ENCODE data around the gene COG6.

DNA sequence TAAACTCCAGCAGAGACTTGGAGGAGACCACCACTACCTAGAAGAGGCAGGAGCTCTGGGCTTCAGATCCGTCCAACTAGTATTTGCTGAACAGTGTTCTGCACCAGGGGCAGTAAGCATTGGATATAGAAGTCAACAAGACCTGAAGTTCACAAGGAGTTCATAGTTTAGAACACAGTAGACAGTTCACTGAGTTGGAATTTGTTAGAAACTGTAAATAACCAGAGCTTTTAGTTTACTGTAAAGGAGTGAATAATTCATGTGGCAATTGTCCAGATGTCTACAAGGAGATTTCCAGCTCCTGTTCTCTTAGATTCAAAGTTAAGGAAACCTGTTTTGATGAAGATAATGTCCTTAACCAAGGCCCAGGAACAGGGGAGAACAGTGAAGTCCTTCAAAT is 128.9 kb downstream of the COG6 start:
- TF ChIP-seq FOXA1 (IDR thresholded peaks at IDR 0.05) = no peak
- no peak for TF ChIP-seq SP1 (IDR thresholded peaks at IDR 0.05)
- TF ChIP-seq TARDBP (IDR thresholded peaks at IDR 0.05) = no peak
- no peak for TF ChIP-seq SUZ12 (IDR thresholded peaks at IDR 0.05)
- TF ChIP-seq FOXM1 (IDR thresholded peaks at IDR 0.05; ENCODE audit: borderline replicate concordance) = no peak
- TF ChIP-seq BHLHE40 (IDR thresholded peaks at IDR 0.05; ENCODE audit: borderline replicate concordance) = no peak
- no peak for TF ChIP-seq ELF4 (IDR thresholded peaks at IDR 0.05)
- no peak for TF ChIP-seq ARNT (IDR thresholded peaks at IDR 0.05)
- TF ChIP-seq LEF1 (IDR thresholded peaks at IDR 0.05; ENCODE audit: borderline replicate concordance) = no peak
- TF ChIP-seq CTBP1 (IDR thresholded peaks at IDR 0.05; ENCODE audit: borderline replicate concordance) = no peak
- TF ChIP-seq, protein P1, sequence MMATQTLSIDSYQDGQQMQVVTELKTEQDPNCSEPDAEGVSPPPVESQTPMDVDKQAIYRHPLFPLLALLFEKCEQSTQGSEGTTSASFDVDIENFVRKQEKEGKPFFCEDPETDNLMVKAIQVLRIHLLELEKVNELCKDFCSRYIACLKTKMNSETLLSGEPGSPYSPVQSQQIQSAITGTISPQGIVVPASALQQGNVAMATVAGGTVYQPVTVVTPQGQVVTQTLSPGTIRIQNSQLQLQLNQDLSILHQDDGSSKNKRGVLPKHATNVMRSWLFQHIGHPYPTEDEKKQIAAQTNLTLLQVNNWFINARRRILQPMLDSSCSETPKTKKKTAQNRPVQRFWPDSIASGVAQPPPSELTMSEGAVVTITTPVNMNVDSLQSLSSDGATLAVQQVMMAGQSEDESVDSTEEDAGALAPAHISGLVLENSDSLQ (IDR thresholded peaks at IDR 0.05) = no peak
- TF ChIP-seq HDGF (IDR thresholded peaks at IDR 0.05; ENCODE audit: borderline replicate concordance) = no peak
- TF ChIP-seq ZNF384 (IDR thresholded peaks at IDR 0.05) = no peak
- no peak for TF ChIP-seq L3MBTL2 (conservative IDR thresholded peaks at IDR 0.05)
